Adipocyte (in vitro differentiated cells): ENCODE results near the gene ATP2A3.

Experiments used
- DNase-seq: peaks from one replicate; pipeline ENCODE4 v3.0.0-alpha.2; 2015; ENCODE audit warnings: low read depth
- H3K27me3 ChIP-seq: replicated peaks from 2 replicates; pipeline ENCODE4 v1.7.0; 2013; ENCODE audit warnings: mild to moderate bottlenecking, low read length, moderate library complexity; ENCODE audit not compliant: control insufficient read depth, insufficient read depth
- H3K36me3 ChIP-seq: 2 replicates; pipeline ENCODE4 v1.7.0; 2013; ENCODE audit warnings: low read length, mild to moderate bottlenecking, moderate library complexity; ENCODE audit not compliant: control insufficient read depth, insufficient read depth, severe bottlenecking
- H3K4me1 ChIP-seq: 2 replicates; pipeline ENCODE4 v1.7.0; 2013; ENCODE audit warnings: mild to moderate bottlenecking, low read length, moderate library complexity; ENCODE audit not compliant: control insufficient read depth, insufficient read depth
- H3K4me3 ChIP-seq: 2 replicates; pipeline ENCODE4 v1.7.0; 2013; ENCODE audit warnings: mild to moderate bottlenecking, low read length, moderate library complexity
- H3K9ac ChIP-seq: 2 replicates; pipeline ENCODE4 v1.7.0; 2013; ENCODE audit warnings: mild to moderate bottlenecking, low read length, moderate library complexity
- H3K9me3 ChIP-seq: 2 replicates; pipeline ENCODE4 v1.7.0; 2013; ENCODE audit warnings: mild to moderate bottlenecking, low read length, moderate library complexity; ENCODE audit not compliant: control insufficient read depth

Gene ATP2A3

DNA sequence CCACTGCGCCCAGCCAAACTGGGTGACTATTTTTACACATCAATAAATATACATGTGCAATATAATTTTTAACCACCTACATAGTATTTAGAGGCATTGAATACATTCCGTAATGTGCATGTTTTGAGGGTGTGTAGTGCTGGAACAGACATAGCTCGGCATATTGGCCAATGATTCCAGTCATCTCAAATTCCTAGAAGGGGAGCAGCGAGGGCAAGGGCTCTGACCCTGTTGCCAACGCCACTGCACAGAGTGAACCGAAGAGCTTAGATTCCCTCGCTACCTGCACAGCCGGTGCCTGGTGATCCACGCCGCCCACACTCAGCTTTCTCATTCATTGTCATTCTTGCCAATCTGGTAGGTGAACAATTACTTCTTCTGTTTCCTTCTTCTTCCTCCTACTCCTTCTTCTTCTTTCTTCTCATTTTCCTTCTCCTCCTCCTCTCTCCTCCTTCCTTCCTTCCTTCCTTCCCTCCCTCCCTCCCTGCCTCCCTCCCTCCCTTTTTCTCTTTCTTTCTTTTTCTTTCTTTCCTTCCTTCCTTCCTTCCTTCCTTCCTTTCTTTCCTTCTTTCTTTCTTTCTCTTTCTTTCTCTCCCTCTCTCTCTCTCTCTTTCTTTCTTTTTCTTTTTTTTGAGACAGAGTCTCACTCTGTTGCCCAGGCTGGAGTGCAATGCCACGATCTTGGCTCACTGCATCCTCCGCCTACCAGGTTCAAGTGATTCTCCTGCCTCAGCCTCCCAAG lies 26.3 kb upstream of the ATP2A3 start:
- peaks cover 5% of the 10 kb centered on the region for H3K4me1 ChIP-seq
- no peaks in the 10 kb centered on the region for H3K36me3 ChIP-seq
- H3K9ac ChIP-seq, result no peak overlapping the region
- no peak overlapping the region for H3K4me3 ChIP-seq
- no peak for DNase-seq
- peaks cover 13% of the 10 kb centered on the region for H3K9me3 ChIP-seq
- peaks cover 17% of the 10 kb centered on the region for H3K27me3 ChIP-seq

DNA sequence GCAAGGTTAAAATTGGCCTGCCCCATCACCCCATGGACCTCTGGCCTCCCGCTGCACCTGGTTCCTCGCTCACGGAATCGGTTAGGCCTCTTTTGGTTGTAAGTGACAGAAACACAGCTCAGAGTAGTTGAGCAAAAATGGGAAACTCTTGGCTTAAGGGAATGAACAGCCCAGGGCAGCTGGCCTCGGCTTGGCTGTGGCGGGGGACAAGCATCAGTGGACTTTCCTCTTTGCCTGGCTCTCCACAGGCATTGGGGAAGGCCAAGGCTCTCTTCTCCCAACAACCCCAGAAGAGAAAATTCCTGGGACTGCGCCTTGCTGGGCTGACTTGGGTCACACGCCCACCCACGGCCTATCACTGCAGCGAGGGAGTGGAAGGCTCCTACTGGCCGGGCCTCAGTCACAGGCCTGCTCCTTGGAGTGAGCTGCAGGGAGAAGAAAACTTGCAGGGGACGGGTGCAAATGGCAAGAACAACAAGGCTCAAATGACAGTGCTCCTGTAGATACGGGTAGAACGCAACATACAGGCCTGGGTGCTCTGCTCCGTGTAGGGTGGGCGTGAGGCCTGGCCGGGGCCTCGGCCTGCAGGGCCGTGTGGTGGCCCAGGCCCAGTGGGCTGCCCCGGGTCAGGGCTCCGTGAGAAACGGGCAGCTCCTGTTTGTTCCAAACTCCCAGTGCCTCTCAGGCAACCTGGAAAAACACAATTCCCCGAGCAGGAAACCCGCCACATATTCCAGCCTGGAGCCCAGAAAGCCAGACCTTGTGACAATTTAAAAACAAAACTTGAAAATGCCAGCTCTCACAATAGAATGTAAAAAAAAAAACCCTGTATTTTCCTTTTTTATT lies 25.0 kb upstream of the ATP2A3 start:
- Histone ChIP-seq H3K27me3 (peaks cover 16% of the 10 kb centered on the region), H3K9me3 (peaks cover 2% of the 10 kb centered on the region), H3K36me3 (no peaks in the 10 kb centered on the region), H3K9ac (no peak overlapping the region), H3K4me3 (no peak overlapping the region), H3K4me1 (peaks cover 5% of the 10 kb centered on the region)
- no peak for DNase-seq

DNA sequence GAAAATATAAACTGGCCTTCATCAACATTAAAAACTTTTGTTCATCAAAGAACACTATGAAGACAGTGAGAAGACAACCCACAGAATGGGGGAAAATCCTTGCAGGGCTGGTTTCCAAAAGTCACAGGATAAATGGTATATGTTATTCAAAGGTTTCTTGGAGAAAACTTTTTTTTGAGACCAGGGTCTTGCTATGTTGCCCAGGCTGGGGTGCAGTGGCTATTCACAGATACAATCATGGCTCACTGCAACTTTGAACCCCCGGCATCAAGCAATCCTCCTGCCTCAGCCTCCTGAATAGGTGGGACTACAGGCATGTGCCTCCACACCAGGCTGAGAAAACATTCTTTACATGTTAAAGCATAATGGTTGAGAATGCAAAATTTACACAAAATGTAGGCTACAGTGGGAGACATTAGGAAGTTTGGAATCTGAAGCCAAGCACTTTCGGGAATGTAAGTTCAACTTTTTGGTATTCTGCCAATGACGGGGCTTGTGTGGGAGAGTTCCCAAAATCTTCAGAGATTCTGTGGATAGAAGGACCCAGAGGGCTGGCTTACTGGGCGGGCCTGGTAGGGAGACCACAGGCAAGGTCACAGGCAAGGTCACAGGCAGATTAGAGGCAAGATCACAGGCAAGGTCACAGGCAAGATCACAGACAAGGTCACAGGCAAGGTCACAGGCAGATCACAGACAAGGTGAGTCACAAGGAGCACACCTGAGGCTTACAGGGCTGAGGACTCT lies 24.2 kb upstream of the ATP2A3 start:
- Histone ChIP-seq H3K4me1 (peaks cover 5% of the 10 kb centered on the region), H3K4me3 (no peak overlapping the region), H3K27me3 (peaks cover 18% of the 10 kb centered on the region), H3K9me3 (no peaks in the 10 kb centered on the region), H3K36me3 (no peaks in the 10 kb centered on the region), H3K9ac (no peak overlapping the region)
- no peak for DNase-seq

DNA sequence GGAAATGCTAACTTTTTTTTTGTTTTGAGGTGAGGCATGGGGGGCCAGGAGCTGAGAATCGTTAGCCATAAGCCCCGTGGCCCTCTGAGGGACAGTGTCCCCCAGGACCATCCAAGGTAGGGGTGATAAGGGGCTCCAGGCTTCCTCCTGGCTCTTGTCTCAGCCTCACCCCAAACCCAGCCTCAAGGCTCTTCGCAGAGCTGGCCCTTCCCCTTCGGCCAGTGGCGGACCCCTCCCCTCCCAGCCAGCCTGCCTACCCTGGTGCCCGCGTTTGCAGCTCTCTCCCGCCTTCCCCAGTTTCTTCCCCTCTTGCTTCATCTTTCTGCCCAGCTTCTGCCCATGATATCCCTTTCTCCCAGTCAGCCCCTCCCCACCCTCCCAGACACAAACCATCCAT lies 22.7 kb upstream of the ATP2A3 start:
- Histone ChIP-seq H3K27me3 (peaks cover 23% of the 10 kb centered on the region), H3K9me3 (no peaks in the 10 kb centered on the region), H3K4me3 (no peak overlapping the region), H3K9ac (no peak overlapping the region), H3K4me1 (peaks cover 5% of the 10 kb centered on the region), H3K36me3 (no peaks in the 10 kb centered on the region)
- DNase-seq, result no peak

DNA sequence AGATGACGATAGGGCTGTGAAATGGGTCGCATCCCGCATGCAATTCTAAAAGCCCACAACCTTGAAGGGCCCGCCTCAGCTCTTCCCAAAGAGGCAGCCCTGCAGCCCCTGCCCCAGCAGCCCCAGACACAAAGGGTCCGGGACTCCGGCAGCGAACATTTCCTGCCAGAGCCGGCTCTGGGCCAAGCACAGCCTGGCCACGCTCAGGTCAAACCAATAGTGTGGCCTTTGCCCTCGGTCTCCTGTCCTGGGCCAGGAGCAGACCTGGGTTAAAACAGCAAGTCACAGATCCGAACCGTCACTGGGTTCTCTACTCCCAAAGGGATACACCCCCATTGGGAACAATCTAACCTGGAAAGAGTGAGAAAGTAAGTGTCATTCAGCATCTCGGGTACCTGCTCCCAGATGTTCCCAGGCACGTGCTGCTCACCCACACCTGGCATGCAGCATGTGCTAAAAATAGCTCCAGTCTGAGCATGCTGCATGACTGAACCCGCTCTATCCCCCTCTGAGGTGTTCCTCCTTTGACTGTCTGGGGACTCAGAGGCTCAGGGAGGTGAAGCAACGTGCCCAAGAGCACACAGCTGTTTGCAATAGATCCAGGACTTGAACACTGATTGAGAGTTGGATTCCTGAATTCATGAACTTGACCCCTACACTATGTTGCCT lies 22.2 kb upstream of the ATP2A3 start:
- no peak overlapping the region for H3K4me3 ChIP-seq
- no peaks in the 10 kb centered on the region for H3K9me3 ChIP-seq
- peaks cover 5% of the 10 kb centered on the region for H3K4me1 ChIP-seq
- no peak overlapping the region for H3K9ac ChIP-seq
- no peak for DNase-seq
- H3K27me3 ChIP-seq, result peaks cover 28% of the 10 kb centered on the region
- H3K36me3 ChIP-seq, result no peaks in the 10 kb centered on the region

- Histone ChIP-seq H3K4me1 (peaks cover 5% of the 10 kb centered on the region), H3K4me3 (no peak overlapping the region), H3K9ac (no peak overlapping the region), H3K27me3 (peaks cover 32% of the 10 kb centered on the region), H3K9me3 (no peaks in the 10 kb centered on the region), H3K36me3 (no peaks in the 10 kb centered on the region)
- no peak for DNase-seq
Observed at GRCh38 chr17:3985846-3986245, 21.6 kb upstream of the ATP2A3 start.

DNA sequence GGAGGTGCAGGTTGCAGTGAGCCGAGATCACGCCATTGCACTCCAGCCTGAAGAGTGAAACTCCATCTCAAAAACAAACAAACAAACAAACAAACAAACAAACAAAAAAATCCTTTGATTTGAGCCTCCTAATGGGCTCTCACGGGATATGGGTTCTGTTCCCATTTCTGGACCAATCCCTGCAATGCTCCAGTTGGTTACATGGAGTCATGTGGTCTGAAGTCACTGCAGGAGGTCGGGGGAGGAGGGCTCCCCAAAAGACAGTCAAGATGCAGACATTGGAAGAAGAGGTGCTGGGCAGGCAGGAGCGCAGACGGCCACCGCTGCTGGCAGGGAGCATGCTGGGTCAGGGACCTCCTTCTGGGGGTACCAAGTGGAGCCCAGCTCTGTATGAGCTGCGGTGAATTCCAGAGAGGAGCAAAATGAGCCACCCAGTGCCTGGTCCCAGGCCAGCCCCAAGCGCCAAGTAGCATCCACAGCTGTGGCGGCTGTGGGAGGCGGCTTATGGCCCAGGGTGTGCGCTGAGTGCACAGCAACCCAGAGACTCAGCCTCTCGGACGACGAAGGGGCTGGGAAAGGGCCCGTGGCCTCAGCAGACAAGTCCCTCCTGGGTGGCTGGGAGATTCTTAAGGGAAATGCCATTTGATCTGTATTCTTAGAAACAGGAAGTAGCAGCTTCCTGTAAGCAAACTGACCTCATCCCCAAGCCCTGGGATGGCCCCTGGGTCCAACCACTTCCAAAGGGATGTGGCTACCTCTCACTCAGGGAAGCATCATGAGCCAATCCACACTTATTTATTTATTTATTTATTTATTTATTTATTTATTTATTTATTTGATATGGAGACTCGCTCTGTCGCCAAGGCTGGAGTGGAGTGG lies 19.6 kb upstream of the ATP2A3 start:
- no peak overlapping the region for H3K9ac ChIP-seq
- no peak overlapping the region for H3K4me3 ChIP-seq
- H3K9me3 ChIP-seq, result peaks cover 2% of the 10 kb centered on the region
- H3K27me3 ChIP-seq, result peaks cover 32% of the 10 kb centered on the region
- H3K36me3 ChIP-seq, result no peaks in the 10 kb centered on the region
- no peak for DNase-seq
- peaks cover 5% of the 10 kb centered on the region for H3K4me1 ChIP-seq

DNA sequence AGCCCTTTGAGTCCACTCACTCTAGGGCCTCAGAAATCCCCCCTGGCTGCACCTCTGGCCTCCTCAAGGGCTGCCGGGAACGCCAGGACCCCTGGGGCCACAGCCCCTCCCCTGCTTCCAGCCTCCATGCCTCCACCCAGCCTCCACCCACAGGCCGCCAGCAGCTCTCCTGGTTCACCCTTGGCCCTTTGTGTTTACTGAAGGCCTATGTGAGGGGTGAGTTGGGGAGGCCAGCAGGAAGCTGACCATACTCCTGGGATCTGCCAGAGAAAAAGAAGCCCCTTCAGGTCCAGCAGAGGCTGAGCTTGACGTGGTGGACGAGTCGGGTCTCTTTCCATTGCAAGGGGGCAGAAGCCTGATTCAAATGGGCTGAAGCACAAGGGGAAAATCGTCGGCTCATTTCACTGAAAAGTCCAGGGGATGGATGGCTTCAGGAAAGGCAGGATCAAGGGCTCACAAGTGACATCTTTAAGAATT lies 18.3 kb upstream of the ATP2A3 start:
- H3K36me3 ChIP-seq, result no peaks in the 10 kb centered on the region
- H3K27me3 ChIP-seq, result peaks cover 32% of the 10 kb centered on the region
- no peak overlapping the region for H3K9ac ChIP-seq
- peaks cover 7% of the 10 kb centered on the region for H3K9me3 ChIP-seq
- H3K4me1 ChIP-seq, result peaks cover 2% of the 10 kb centered on the region
- H3K4me3 ChIP-seq, result no peak overlapping the region
- DNase-seq, result no peak

DNA sequence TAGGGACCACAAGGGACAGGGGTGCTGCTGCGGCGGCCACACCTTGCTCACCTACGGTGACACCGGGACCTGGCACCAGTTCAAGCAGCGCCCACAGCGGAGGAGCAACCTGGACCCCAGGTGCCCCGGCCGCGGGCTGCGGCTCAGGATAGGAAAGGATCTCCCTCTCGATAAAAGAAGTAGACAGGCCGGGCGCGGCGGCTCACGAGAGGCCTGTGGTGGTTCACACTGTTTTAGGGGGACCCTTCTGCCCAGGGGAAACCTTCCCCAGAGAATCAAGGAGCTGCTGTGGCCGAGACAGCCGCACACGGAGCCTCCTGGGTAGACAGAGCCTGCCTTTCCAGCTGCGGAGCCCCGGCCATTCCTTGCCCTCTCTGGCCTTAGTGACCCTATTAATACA lies 17.9 kb upstream of the ATP2A3 start:
- Histone ChIP-seq H3K9ac (no peak overlapping the region), H3K36me3 (no peaks in the 10 kb centered on the region), H3K4me3 (no peak overlapping the region), H3K27me3 (peaks cover 32% of the 10 kb centered on the region), H3K9me3 (peaks cover 7% of the 10 kb centered on the region), H3K4me1 (peaks cover 2% of the 10 kb centered on the region)
- DNase-seq, result no peak

- no peak overlapping the region for H3K9ac ChIP-seq
- peaks cover 27% of the 10 kb centered on the region for H3K27me3 ChIP-seq
- DNase-seq, result no peak
Observed at GRCh38 chr17:3981455-3981854, 17.2 kb upstream of the ATP2A3 start.

More at GRCh38 chr17:3981455-3981854, 17.2 kb upstream of the ATP2A3 start:
- Histone ChIP-seq H3K9me3 (peaks cover 7% of the 10 kb centered on the region), H3K4me3 (no peak overlapping the region), H3K36me3 (no peaks in the 10 kb centered on the region), H3K4me1 (peaks cover 3% of the 10 kb centered on the region)
